ENCODE results near the gene FMNL2.

The FMNL2 gene

DNA sequence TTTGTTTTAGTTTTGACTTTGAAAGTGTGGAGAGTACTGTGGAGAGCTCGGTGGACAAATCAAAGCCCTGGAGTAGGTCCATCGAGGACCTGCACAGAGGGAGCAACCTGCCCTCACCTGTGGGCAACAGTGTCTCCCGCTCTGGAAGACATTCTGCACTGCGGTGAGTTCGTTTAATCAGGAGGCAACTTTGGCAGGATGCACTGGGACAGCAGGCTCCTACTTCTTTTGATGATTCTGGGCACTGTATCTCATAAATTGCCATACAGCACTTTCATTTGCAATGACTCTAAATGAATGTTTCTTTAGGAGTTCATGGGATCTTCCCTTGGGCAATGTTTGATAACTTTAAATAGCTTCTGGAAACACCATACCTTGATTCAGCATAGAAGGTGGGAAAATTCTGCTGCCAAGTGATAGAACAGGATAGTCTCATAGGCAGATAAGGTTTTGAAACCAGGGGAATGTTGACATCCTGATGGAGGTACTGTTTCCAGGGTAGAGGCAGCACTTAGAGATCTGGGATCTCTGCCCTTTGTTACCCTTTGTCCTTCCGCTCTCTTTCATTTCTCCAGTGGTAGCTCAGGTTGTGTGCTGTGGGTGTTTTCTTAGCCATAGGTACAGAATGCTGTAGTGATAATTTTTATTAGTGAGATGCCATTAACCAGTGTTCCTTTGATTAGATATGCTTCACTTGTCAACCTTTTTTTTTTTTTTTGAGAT, 226.1 kb downstream of the FMNL2 start:
- DNase-seq, result no peak

DNA sequence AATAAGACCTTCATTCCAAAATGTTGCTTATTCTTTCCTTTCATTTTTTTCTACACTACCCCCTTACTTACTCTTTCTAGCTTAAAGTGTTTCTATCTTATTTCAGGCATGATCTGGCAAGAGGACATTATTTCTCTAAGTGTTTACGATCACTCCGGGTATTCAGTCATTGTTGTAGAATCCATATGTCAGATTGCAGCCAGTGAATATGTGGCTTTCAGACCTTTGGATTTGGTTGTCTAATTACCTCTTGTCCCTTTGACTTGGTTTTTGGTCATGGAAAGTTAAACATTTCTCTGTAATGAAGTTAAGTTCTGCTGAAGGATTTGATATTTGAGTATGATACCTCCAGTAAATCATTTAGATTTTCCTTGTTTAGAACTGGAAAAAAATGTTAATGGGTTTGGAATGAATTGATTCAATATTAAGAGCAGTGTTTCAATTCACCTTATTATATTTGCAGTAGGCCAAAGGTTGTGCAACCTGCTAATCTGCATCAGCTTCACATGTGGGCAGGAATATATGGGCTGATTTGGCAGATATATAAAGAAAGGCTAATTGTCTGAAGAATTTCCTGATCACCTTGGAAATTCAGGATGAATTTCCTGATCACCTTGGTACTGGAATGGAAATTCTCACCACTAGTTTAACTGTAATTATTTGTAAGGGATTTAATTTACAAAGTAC, 227.4 kb downstream of the FMNL2 start:
- DNase-seq, result peak; percentile 12

DNA sequence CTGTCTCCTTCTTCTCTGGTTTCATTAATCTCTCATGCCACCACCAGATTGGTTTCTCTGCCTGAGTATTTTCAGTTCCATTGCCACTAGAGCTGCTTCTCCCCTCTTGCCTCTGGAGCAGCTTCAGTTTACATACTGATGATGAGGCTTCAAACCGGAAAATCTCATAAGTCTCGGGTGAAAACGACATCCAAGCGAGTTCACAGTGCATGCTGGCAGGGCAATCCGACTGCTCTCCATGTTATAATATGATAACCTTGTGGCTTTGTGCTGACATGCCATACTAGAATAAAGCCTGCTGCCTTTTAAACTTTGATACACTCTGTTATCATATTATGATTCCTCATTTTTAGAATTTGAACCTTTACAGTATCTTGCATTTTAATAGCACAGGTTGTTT, 228.8 kb downstream of the FMNL2 start:
- DNase-seq, result peak; percentile 2

DNA sequence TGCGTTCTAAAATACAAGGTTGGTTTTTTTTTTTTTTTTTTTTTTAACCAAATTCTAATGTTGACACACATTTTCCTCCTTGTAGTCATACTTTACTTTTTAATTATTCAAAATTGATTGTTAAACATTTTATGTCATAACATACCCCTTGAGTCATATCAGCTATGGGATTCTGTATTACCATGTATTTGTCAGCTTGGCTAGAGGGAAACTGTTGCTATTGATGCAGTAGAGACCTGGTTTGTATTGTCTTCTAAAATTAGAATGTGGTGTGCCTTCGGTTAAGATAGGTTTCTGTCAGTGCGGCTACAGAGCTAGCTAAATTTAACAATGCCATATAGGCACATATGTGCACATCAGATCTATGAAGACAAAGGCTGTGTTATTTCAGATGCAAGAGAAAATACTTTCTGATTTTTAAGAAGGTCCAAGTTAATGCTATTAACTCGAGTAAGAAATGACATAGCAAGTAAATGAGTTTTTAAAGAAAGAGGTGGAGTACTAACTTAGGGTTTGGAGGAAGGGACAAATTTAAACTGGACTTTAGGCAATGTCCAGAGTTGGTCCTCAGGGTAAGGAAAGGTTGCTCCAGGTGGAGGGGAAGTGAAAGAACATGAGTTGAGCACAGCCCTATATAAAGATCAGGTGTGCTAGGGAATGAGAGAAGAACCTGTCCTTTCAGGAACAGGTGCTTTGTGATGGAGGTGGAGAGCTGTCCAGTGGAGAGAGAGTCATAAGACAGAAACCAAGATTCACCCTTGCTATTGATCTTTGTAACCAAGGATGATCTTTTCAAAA, 230.0 kb downstream of the FMNL2 start:
- DNase-seq, result no peak

DNA sequence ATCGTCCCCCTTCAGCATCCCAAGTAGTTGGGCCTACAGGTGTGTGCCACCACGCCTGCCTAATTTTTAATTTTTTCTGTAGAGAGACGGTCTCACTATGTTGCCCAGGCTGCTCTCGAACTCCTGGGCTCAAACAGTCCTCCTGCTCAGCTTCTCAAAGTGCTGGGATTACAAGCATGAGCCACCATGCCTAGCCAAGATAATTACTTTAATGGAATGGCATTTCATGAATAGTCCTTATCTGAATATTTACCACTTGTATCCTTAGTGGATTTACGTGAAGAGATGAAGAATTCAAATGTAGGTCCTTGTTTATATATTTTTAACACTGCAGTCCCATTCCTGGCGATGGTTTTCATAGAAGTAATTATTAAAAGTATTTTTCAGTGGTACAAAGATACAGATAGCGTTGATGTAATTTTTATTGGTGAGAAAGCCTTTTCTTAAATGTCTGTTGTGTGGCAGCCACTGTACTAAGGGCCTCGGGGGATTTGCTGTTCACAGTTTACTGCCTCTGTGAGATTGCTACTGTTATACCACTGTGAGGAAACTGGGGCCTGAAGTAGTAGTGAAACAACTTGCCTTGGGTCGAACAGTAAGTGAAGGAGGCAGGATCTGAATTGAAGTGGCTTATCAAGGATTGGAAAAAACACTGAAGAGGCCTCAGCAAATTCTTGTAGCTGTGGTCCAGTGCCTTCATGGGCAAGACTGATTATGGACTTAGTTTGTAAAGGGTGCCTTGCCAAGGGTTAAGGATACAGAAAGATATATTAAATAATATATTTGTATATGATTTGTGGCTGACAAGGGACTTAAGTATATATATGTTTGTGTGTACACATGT, 231.1 kb downstream of the FMNL2 start:
- DNase-seq, result no peak

DNA sequence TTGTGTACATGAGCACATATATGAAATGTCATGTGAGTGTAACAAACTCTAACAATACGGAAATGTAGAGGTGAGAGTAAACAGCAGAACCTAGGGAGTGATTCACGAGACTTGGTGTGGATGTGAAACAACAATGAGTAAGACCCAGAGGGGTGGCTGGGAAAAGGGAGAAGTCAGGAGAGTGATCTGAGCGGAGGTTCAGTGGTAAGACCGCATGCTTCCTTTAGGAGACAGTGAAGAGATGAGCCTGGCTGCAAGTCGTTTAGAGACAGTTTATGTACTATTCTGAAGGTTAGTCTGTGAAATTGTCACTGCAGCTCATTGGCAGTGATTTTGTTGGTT, 231.7 kb downstream of the FMNL2 start:
- no peak for DNase-seq

- no peak for DNase-seq
Observed at GRCh38 chr2:152568531-152568930, 233.6 kb downstream of the FMNL2 start.

- DNase-seq, result no peak
Observed at GRCh38 chr2:152569186-152569585, 234.2 kb downstream of the FMNL2 start.

DNA sequence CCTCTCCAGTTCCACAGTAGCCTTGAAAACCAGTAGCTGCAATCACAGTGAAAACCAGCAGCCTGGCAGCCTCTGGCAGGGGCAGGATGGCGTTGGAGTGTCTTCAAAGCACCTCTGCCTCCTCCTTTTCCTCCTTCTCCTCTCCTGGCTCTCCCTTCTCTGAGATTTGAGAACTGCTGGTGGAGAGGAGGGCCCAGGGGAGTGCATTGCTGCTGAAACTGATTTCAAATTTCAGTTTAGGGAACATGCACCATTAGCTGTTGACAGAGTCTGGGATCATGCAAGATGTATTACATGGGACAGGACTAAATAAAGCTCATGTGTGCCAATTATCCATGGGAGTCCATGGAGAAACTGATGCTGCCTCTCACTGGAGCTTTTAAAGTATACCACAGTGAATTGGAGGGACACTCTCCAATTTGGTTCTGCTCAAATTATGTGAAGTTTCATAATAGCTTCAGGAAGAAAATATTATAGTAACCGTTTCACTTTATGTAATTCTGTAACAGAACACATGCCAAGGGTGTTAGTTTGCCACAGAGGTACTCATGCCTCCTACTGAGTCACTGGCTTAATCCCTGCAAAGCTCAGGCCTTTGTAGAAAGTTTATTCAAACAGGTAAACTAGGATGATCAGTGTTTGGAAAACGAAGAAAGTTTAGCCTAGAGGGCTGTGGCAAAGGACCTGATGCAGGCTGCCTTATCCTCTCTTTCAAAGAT, 236.2 kb downstream of the FMNL2 start:
- DNase-seq, result no peak

DNA sequence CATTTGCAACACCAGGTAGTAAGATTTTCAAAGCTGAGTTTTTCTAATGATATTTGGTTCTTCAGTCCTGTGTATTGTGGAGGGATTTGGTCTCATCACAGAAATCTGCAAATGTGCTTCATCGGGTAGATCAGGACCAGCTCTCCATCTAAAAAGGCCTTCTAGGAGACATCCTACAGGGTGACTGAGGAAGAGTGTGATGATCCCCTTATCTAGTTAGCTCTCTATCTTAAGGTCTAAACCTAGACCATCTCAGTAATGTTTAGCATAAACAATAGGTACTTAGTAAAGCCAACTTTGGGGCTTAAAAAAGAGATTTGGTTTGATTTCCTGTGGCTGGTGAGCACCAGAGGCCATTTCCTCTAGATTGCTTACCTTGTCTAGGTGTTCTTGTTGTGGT, 237.1 kb downstream of the FMNL2 start:
- DNase-seq, result no peak

- DNase-seq, result no peak
Observed at GRCh38 chr2:152573168-152573567, 238.2 kb downstream of the FMNL2 start.

DNA sequence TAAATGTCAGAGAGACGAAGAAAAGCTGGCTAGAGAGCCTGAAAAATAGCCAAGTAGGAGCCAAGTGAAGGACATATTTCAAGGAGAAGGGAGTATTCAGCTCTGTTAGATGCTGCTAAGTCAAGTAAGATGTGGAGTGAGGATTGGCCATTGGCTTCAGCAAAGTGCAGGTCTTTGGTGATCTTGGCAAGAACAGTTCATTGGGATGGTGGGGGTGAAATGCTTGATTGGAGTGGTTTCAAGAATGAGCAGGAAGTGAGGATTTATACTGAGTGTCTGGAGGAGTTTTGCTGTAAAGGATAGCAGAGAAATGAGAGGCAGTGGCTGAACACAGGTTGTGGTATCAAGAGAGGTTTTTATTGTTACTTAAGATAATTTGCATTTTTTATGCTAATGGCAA, 242.6 kb downstream of the FMNL2 start:
- no peak for DNase-seq

GRCh38 chr2:152578573-152578972, 243.6 kb downstream of the FMNL2 start:
- no peak for DNase-seq

DNA sequence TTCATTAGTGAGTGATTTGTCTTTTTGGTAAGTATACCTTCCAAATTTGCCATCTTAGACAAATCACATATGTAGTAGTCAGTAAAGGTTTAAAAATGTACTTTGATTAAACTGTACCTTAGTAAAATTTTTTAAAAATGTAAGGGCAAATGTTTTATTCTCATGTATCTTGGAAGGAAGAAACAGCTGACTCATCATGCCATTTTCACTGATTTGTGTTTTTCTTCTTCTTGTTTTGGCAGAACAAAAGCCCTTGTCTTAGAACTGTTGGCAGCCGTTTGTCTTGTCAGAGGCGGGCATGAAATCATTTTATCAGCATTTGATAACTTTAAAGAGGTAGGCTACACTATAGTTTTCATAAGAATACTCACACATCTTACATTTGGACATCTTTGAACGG, 245.7 kb downstream of the FMNL2 start:
- no peak for DNase-seq

DNA sequence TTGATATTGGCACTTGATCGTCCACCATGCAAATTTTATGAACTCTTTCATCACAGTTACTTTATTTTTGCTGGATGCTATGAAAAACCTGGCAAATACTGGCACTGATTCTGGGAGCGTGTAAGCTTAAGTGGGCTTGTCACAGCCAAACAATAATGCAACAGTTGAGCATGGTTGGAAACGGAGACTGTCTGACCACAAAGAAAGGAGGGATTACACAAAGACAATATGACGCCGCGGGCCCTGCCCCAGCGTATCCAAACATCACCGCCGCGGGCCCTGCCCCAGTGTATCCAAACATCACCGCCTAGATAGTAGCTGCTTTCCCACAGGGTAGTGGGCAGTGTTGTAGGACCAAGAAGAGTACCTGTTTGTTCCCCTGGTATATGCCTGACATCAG, 246.4 kb downstream of the FMNL2 start:
- peak; percentile 30 for DNase-seq

DNA sequence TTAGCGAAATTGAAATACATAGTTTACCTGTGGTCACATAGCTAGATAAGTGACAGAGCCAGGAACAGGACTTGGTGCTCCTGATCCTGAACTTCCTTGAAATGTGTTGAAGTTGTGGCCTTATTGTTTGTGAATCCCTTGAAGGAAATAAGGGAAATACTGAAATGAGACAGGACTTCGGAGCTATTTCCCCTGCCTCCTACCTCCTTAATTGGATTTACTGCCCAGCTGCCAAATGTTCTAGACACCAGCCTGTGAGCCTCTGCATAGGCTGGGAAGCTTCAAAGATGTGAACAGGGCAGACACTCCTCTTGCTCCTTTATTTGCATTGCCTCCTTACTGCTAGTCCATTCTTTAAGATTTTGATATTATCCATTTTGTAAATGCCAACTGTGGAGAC, 247.1 kb downstream of the FMNL2 start:
- DNase-seq, result no peak

- DNase-seq, result no peak
Observed at GRCh38 chr2:152583512-152584229, 248.7 kb downstream of the FMNL2 start.

DNA sequence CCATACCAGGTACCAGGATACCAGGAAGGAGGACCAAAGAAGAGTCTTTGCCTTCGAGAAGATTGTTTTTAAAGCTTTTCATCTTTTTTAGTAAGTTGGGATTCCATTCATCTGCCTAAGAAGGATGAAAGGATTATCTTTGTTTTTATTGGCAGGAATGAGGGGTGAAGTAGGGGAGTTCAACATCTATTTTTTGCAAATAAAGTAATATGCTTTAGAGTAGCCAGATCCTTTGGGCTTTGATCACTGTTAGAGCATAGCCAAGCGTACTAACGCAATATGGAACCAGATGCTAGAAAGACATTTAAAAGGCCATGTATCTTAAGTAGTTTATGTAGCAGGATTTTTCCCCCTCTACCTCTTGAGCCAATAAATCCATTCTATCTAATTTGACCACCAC, 249.3 kb downstream of the FMNL2 start:
- DNase-seq, result no peak

GRCh38 chr2:152585830-152586484, 251.0 kb downstream of the FMNL2 start:
- no peak for DNase-seq

DNA sequence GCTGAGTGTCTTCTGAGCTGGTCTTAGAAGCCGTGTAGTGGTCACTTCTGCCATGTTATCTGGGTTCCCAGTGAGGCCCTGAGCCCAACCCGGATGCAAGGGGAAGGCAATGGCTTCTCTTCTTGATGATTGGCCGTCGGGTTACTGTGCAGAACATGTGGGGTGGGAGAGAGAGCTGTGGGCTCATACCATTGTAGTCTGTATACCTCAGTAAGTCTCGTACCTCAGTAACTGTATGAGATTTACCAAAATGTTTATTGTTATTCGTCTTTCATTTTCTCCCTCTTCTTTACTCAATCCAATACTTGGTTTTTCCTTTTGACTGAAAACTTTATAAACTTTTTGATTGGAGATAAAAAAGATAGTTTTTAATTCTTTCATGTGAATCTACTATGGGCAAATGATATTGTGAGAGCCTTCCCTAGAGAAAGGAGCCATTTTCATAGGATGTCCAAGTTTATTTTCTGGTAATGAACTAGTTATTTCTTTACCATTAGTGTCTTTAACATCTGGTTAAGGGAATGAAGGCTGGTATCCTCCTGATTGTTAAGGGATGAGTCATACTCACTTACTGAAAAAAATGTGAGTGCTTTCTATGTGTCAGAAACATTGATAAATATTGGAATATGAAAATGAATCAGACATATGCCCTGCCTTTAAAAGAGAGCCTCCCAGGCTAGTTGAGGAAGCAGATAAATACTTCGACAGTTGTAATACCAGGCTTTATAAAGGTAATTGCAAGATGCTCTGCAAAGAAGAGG, 252.4 kb downstream of the FMNL2 start:
- DNase-seq, result no peak
